GM10266 (cell line): Measurements from ENCODE around the gene PGAP3.
"Not testable (repeated sequence)": the region's sequence is repeated elsewhere in the genome, so short reads cannot be mapped to it uniquely, and the experiment has no call there.

ENCODE experiments used
- DNase-seq: peaks from one replicate; pipeline ENCODE4 v3.0.0; 2012; ENCODE audit errors: extremely low spot score
- TF ChIP-seq, protein P1 (sequence below): IDR thresholded peaks from 2 replicates; pipeline ENCODE4 v1.5.1; 2012; ENCODE audit warnings: mild to moderate bottlenecking, low read depth; ENCODE audit not compliant: control insufficient read depth, insufficient read depth; ENCODE audit errors: missing control alignments

The PGAP3 gene

DNA sequence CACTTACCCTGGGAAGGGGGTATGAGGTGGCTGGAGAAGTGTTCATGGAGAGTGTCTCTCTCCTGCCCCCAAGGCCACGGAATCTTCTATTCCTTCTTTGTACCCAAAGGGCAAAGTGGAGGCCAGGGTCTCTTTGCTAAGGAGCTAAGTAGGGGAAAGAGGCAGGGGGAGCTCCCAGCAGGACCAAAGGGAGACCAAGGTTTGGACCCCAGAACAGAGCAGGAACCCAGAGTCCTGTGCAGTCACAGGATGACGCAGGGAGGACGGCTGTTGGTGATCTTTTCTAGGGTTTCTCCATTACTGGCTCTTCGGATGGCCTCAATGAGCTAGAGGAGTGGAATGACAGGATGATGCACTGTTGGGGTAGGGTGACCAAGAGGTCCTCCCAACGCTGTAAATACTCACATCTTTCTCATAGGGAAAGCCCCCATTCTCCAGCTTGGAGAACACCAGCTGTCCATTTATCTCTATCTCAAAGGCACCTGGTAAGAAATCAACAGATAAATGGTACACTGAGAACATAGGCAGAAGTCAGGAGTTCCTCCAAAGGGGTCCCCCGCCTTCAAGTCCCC, 41.5 kb upstream of the PGAP3 start:
- TF ChIP-seq, protein P1, sequence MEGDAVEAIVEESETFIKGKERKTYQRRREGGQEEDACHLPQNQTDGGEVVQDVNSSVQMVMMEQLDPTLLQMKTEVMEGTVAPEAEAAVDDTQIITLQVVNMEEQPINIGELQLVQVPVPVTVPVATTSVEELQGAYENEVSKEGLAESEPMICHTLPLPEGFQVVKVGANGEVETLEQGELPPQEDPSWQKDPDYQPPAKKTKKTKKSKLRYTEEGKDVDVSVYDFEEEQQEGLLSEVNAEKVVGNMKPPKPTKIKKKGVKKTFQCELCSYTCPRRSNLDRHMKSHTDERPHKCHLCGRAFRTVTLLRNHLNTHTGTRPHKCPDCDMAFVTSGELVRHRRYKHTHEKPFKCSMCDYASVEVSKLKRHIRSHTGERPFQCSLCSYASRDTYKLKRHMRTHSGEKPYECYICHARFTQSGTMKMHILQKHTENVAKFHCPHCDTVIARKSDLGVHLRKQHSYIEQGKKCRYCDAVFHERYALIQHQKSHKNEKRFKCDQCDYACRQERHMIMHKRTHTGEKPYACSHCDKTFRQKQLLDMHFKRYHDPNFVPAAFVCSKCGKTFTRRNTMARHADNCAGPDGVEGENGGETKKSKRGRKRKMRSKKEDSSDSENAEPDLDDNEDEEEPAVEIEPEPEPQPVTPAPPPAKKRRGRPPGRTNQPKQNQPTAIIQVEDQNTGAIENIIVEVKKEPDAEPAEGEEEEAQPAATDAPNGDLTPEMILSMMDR, result no peak
- DNase-seq, result no peak

- TF ChIP-seq, protein P1, result no peak
- DNase-seq, result no peak
These were observed 39.7 kb upstream of the PGAP3 start for GRCh38 chr17:39727556-39727955.

- TF ChIP-seq, protein P1, result no peak
- DNase-seq, result no peak
These were observed 38.8 kb upstream of the PGAP3 start for GRCh38 chr17:39726617-39727016.

DNA sequence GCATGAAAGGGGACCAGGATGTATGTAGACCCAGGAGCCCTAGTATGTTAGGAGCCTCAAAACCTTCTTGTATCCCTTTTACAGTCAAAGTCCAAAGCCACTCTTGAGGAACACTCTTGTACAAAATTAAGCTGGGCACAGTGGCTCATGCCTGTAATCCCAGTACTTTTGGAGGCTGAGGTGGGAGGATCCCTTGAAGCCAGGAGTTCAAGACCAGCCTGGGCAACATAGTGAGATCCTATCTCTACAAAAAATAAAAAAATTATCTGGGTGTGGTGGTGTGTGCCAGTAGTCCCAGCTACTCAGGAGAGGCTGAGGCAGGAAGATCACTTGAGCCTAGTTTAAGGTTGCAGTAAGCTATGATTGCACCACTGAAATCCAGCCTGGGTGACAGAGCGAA, 38.1 kb upstream of the PGAP3 start:
- DNase-seq, result not testable (repeated sequence)

GRCh38 chr17:39724731-39725130, 36.9 kb upstream of the PGAP3 start:
- TF ChIP-seq, protein P1, result no peak
- no peak for DNase-seq

DNA sequence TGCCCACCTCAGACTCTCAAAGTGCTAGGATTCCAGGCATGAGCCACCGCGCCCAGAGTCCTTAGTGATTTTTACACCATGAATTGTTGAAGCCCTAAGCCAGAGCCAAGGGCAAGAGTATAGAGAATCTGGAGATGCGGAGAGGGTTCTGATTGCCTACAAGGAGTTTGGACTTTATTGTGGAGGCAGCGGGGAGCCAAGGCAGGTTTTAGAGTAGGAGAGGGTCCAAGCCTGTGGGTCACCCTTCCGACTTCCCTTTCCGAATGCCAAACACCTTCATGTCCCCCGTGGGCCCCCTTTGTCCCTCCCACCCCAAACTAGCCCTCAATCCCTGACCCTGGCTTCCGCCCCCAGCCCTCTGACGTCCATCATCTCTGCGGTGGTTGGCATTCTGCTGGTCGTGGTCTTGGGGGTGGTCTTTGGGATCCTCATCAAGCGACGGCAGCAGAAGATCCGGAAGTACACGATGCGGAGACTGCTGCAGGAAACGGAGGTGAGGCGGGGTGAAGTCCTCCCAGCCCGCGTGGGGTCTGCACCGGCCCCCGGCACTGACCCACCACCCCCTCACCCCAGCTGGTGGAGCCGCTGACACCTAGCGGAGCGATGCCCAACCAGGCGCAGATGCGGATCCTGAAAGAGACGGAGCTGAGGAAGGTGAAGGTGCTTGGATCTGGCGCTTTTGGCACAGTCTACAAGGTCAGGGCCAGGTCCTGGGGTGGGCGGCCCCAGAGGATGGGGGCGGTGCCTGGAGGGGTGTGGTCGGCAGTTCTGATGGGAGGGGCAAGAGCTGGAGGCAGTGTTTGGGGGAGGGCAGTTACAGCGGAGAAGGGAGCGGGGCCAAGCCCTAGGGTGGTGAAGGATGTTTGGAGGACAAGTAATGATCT, 35.4 kb upstream of the PGAP3 start:
- no peak for DNase-seq
- TF ChIP-seq, protein P1, result no peak

- TF ChIP-seq, protein P1, result no peak
- no peak for DNase-seq
These were observed 34.2 kb upstream of the PGAP3 start for GRCh38 chr17:39722104-39722503.
